Activated CD4-positive, CD25-positive, alpha-beta regulatory T cell (primary cell): ENCODE data around the gene MAZ.
A peak's percentile ranks its signal among the peaks of the same experiment; 100 is the strongest.
"Not testable (repeated sequence)": the region's sequence is repeated elsewhere in the genome, so short reads cannot be mapped to it uniquely, and the experiment has no call there.

Source experiments
- DNase-seq, 4 experiments: peaks; one replicate each; lab custom pipeline; 2025; lab: John Stamatoyannopoulos, UW

Gene MAZ

GRCh38 chr16:29784901-29785500 lies 21.3 kb upstream of the MAZ start:
- peak; percentile 47 to 58 (median 56) for DNase-seq

GRCh38 chr16:29787155-29787554 lies 19.2 kb upstream of the MAZ start:
- not testable (repeated sequence) for DNase-seq

GRCh38 chr16:29789775-29790182 lies 16.6 kb upstream of the MAZ start:
- DNase-seq = no peak

DNA sequence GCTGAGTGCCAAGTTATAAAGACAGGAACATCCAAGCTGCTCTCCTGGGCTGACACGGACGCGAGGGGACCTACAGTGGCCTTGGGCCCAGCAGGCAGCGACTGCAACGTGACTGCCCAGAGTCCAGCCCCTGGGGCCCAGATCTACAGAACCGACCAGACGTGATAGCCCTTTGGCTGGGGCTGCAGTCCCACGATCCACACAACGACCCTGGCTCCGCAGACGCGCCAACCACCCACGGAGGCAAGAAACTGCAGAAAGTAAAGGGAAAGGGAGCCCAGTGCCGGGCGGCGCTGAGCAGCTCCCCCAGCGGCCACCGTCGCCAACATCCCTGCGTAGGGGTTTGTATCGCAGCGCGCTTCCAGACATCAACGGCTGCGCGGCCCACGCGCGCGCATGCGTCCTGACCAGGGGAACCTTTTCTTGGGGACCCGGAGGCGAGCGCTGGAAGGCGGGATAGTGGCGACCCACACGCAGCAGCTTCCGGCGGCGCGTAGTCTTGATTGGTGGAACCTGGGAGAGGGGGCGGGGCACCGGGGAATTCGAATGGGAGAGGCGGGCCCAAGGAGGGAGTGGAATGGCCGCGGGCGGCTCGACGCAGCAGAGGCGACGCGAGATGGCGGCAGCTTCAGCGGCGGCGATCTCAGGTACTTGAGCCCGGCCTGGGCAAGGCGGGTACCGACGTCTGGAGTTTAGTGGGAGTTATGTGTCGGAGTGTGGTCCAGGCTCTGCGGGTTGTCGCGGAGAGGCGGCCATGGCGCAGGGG lies 16.0 kb upstream of the MAZ start, which contains the start of gene KIF22:
Gene KIF22, plus strand, starts transcription at position 569 of the 766 bp plus-strand sequence. Its CDS starts 9 bp downstream, at position 578.
- DNase-seq = peak; percentile 98 to 99 (median 99)

- no peak for DNase-seq
These were observed 15.1 kb upstream of the MAZ start for GRCh38 chr16:29790949-29791844.

GRCh38 chr16:29791845-29792807 lies 14.2 kb upstream of the MAZ start:
- no peak for DNase-seq

DNA sequence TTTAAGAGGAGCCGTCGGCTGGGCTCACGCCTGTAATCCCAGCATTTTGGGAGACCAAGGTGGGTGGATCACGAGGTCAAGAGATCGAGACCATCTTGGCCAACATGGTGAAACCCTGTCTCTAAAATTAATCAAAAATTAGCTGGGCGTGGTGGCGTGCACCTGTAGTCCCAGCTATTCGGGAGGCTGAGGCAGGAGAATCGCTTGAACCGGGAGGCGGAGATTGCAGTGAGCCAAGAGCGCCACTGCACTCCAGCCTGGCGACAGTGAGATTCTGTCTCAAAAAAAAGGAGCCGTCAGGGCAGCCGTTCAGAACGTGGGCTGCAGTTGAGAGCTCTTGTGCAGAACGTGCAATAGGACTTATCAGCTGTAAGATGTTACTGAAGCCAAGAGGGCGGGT lies 13.2 kb upstream of the MAZ start:
- not testable (repeated sequence) for DNase-seq

GRCh38 chr16:29794231-29794710 lies 12.1 kb upstream of the MAZ start:
- DNase-seq = no peak

DNA sequence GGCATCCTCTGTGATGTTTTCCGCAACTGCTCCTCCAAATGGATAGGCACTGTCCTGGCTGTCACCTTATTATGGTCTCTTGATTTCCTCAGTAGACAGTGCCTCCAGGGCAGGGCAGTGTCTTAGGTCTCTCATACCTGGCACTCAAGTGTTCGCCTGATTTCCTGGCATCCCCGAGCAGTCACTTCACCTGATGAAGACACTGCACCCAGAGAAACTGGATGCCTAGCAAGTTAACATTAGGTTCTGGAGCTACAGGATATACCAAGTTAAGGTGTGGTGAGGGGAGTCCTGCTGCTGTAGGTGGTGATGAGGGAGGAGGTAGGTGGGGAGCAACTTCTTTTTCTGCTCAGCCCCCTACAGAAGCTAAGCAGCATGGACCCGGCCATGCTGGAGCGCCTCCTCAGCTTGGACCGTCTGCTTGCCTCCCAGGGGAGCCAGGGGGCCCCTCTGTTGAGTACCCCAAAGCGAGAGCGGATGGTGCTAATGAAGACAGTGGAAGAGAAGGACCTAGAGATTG lies 3.9 kb upstream of the MAZ start:
- DNase-seq = no peak

- DNase-seq = no peak
These were observed 2.3 kb upstream of the MAZ start for GRCh38 chr16:29804020-29804419.

DNA sequence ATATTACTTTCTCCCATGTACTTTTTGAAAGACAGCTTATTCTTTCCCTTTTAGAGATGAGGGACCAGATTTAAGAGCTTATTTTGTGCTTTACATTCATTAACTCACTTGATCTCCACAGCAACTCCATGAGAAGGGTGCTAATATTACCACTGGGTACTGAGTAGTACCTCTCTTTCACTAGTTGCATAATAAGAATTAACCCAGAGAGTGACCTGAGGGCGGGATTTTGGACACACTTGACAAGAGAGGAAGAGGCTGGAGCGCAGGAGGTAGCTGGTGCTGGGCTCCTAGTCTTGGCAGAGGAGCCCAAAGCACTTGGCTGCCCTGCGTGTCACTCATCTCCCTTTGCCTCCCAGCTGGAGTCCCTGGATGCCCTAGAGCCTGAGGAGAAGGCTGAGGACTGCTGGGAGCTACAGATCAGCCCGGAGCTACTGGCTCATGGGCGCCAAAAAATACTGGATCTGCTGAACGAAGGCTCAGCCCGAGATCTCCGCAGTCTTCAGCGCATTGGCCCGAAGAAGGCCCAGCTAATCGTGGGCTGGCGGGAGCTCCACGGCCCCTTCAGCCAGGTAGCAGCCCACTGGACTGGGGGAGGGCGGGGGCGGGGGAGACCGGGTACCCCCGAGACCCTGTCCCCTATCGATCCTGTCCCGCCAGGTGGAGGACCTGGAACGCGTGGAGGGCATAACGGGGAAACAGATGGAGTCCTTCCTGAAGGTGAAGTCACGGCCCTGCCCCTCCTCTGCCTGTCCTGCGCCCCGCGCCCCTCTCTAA lies 1.7 kb upstream of the MAZ start:
- no peak for DNase-seq

DNA sequence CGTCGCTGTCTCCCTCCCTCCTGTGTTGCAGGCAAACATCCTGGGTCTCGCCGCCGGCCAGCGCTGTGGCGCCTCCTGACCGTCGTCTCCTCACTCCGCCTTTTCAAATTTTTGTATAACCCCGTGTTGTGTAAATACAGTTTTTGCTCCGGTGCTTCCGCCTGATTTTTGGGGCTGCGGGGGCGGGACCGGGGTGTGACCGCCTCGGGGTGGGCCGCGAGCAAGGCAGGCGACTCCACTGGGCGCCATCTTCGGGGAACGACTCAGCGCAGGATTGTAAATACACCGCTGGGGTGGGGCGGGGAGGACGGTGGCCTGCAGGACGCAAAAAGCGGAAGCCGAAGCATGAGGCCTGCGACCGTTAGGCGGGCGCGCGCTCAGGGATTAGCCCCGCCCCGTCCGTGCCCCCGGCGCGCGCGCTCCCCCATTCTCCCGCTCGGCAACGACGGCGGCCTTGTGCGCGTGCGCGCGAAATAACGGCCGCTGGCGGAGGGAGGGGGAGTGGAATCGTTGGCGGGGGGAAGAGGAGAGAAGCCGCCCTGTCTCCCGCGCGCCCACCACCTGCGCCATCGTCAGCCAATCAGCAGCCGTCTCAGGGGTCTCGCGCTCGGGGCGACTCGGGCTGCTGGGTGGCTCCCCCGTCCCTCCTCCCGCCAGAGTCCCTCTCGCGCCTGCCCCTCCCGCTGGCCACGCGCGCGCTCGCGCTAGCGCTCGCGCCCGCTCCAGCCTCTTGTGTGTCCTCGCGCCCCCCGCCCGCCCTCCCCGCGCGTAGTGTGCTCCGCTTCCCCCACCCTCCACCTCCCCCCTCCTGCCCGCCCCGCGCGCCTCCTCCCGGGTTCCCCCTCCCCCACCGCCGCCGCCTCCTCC lies 864 bp upstream of the MAZ start:
- DNase-seq = peak; percentile 93 to 98 (median 96)

- peak in 3 of 4 experiments; percentile 31 to 35 (median 32) for DNase-seq
These were observed 504 bp downstream of the MAZ start for GRCh38 chr16:29806641-29807425.

DNA sequence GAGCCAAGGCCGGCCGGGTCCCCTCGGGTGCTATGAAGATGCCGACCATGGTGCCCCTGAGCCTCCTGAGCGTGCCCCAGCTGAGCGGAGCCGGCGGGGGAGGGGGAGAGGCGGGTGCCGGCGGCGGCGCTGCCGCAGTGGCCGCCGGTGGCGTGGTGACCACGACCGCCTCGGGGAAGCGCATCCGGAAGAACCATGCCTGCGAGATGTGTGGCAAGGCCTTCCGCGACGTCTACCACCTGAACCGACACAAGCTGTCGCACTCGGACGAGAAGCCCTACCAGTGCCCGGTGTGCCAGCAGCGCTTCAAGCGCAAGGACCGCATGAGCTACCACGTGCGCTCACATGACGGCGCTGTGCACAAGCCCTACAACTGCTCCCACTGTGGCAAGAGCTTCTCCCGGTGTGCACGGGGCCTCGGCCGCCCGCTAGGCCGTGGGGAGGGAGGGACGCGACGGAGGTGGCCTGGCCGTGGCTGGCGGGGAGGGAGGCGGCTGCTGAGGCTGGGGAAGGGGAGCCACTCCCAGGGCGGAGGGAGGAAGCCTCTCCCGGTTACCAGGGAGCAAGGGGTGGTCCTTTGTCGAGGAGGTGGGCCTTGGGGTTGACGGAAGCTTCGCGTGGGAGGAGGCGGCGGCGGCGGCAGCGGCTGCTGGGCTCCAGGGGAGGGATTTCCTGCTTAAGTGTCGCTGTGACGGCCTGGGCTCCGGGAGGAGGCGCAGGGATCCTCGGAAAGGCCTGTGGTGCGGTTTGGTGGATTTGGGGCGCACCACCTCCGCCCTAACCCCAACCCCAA lies 1.3 kb downstream of the MAZ start:
- DNase-seq = peak; percentile 63 to 79 (median 76)

- DNase-seq = no peak
These were observed 2.0 kb downstream of the MAZ start for GRCh38 chr16:29808219-29808900.

- no peak for DNase-seq
These were observed 2.9 kb downstream of the MAZ start for GRCh38 chr16:29809031-29809747.
